Retina (tissue), 1 donor: ENCODE data around the gene FRY.

Experiments
- DNase-seq: peaks from one replicate; pipeline ENCODE4 v3.0.0-alpha.2; 2016

The FRY gene

GRCh38 chr13:32136716-32137115 is 105.1 kb downstream of the FRY start:
- no peak for DNase-seq

- no peak for DNase-seq
These were observed 107.7 kb downstream of the FRY start for GRCh38 chr13:32139251-32139650.

DNA sequence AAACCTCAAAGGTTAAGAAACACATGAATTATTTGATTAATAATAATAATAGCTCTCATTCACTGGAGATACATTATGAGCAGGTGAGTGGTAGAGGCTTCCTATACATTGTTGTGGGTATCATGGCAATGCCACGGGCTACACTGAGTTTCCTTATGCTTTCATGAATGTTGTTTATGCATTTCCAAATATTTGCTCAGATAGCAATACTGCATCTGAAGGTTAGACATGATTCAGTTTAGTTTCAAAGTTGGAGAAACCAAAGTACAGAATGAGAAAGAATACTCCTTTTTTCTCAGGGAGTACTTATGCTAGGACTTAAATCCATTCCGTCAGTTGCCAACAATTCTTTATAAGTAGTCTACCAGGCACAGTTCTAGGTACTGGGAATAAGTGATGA is 108.5 kb downstream of the FRY start:
- no peak for DNase-seq

DNA sequence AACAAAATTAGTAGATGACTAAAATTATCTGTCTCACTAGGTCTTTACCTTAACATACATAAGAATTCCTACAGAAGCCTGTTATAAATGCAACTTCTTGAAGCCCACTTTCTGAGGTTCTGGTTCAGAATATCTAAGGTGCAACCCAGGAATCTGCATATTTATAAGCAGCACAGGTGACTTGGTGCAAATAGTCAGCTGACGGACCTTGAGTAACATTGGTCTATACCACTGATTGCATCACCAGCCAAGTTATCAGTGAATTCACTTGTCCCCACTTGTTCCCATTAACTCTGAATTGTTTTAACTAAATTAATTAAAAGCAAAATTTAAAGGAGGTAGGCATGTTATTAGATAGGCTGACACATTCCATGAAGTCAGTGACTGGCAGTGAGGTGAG is 109.9 kb downstream of the FRY start:
- DNase-seq = no peak

DNA sequence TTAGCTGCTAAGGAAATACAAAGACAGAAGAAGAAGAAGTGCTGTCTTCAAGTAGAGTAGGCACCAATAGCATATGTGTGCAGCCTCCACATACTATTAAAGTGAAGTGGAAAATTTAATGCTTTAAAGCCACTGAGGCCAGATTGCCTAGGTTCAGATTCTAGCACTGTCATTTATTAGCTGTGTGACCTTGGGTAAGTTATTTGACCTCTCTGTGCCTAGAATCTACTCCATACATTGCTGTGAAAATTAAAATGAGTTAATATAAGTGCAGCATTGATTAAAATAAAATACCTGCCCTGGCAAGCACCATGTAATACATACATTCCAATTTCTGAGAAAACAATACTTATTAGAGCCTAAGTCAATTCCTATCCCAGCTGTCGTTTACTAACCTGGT is 110.5 kb downstream of the FRY start:
- DNase-seq = no peak

GRCh38 chr13:32142956-32143375 is 111.4 kb downstream of the FRY start:
- DNase-seq = no peak

DNA sequence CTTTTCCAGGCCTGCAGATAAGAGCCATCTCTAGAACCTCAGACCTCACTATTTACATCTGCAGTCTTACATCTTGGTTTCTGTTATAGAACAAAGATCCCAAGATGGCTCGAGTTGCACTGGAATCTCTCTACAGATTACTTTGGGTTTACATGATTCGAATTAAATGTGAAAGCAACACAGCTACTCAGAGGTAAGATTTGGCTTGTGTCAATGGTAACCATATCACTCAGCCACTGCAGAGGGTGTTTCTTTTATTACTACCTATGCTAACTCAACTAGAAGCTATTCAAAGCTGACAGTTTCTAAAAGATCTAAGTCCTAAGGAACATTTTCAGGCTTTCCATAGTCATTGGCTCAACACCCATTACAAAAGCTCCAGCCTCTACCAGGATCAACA is 115.6 kb downstream of the FRY start:
- DNase-seq = no peak

- DNase-seq = no peak
These were observed 116.4 kb downstream of the FRY start for GRCh38 chr13:32147976-32148375.

DNA sequence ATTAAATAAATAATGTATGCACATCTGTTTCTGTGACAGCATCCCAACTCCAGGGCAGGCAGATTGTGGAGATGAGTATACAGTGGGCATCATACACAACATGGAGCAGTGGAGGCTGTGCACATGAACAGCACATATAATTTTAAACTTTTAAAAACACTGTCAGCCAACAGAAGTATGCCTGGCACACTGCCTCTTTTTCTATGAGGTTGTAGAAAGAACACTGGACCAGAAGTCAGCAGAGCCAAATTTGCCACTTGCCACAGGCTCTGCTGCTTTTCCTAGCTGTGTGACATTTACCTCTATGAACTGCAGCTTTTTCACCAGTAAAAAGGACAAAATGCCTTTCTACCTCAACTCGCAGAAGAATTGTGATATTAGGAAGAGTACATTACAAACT is 118.7 kb downstream of the FRY start:
- no peak for DNase-seq

- no peak for DNase-seq
These were observed 119.2 kb downstream of the FRY start for GRCh38 chr13:32150794-32151193.

DNA sequence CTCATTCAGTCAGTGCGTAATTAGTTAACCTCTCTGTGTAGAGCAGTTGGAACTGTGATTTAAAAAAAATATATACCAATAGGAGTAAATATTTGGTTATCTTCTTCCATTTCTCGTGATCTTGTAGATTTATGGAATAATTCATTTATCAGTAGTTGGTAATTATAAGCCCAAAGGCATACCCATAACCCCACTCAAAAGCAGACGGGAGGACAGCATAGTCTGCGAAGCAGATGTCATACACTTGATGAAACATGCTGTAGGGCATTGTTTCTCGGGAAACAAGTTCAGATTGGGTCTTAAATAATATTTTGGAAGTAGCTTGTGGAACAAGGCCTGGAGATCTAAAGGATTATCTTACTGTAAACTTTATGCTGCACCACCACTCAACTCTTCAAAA is 119.7 kb downstream of the FRY start:
- DNase-seq = no peak

DNA sequence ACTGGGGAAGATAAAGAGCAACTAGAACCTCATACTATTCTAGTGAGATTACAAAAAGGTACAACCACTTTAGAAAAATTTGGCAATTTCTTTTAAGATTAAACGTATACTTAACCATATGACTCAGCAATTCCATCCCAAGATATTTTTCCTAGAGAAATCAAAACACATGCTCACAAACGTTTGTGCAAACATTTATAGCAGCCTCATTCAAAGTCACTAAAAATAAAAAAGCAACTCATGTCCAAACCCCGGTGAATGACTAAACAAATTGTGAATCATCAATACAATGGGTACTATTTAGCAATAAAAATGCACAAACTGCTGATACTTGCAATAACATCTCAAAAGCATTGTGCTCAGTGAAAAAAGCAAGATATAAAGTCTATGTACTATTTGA is 121.5 kb downstream of the FRY start:
- DNase-seq = no peak

DNA sequence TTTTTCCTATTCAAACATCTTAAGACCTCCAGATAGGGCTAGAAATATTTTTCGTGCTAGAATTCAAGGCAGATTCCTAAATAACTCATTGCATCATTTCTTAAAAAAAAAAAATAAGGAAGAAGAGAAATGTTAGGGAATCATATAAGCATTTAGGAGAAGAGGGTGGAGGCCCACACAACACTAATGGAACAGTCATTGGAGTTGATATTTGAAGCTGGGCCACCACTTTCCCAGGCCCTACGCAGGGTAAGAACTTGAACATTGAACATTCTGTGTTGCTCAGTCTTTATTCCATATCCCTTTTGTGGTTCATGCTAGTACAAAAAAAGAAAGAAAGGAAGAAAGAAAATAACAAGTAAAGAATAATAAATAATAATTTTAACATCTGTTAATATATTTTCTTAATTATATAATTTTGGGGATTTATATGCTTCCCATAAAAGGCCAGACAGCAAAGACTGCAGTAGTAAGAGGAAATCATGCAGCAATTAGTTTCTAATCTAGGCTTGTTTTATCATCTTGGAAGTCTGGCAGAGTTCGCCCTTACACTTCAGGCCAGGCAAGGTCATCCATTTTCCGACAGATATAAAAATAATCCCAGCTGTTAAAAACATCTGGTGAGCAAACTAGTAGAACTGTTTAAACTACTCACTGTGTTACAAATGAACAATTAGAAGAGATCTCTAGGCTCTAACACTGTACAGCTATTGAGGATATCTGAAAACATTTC is 127.7 kb downstream of the FRY start:
- DNase-seq = no peak

DNA sequence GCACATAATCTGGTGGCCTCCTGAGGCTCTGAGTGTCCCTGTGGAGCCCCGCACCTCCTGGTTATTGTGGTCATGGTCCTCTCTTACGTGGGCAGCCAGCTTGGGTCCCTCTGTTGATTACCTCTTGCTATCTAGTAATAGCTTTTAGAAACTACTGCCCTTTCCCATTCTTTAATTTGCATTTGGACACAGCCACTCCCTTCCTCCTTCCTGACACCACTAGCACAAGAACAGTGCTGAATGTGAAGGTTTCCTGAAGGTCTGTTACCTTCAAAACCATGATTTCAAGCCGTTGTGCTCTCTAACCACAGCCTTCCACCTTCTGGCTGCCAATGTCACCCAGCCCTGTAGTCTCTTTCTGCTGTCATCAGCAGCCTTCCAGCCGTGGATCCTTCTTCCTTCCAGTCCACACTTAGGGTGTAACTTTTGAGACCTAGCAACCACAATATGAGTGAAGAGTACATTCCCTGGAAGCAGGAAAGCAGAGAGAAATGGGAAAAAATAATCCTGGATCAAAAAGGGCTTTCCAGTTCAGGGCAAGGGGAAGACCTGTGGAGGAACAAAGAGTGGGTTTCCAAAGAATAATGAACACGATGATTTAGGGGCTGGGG is 130.9 kb downstream of the FRY start:
- no peak for DNase-seq

DNA sequence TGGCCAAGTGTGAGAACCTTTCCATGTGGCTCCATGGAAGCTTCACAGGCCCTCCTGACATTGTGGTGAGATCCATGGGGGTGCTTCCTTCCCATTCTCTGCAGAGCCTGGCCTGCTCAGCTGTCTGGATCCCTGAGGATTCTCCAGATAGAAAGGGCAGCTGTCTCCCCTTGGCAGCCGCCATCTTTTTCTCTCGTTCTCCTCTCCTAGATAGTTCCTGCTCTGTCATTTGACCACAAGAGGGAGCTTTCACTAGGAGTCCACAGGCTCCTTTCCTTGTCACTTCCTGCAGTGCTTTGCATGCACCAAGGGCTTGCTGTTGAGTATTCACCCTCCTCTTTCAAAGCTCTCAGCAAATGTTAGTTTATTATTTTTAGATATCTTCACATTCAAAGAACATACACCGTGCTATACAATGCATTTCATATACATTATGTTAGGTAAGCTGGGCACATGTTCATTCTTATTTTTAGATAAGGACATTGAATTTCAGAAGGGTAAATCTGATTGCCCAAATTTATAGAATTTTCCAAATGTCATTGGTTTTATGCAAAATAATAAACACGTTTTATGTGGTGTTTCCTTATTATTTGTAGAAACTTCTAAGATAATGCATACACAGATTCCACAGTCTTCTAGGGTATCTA is 133.2 kb downstream of the FRY start:
- DNase-seq = peak; percentile 31

GRCh38 chr13:32165796-32166195 is 134.2 kb downstream of the FRY start:
- no peak for DNase-seq

DNA sequence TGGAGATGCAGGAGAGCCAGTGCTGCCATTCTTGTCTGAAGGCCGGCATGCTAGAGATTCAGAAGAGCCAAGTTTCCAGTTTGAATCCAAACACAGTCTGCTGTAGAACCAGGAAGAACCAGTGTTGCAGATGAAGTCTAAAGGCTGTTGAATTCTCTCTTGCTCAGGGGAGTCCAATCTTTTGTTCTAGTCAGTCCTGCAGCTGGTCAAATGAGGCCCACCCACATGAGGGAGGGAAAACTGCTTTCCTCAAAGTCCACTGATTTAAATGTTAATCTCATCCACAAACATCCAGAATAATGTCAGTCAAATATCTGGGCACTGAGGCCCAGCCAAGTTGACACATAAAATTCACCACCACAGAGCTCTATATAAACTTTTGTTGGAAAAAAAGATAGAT is 136.6 kb downstream of the FRY start:
- no peak for DNase-seq

DNA sequence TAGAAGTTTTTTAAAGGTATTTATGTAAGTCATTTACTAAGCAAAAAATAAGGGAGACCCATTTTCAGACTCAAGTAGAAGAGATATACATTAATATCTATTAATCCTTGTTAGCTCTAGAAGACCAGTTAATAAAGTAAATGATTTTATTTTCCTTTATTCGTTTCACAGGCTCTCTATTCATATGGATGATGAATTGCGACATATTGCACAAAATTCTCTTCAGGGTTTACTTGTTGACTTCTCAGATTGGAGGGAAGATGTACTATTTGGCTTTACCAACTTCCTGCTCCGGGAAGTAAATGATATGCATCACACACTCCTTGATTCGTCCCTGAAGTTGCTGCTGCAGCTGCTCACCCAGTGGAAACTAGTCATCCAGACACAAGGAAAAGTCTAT is 139.3 kb downstream of the FRY start:
- no peak for DNase-seq

DNA sequence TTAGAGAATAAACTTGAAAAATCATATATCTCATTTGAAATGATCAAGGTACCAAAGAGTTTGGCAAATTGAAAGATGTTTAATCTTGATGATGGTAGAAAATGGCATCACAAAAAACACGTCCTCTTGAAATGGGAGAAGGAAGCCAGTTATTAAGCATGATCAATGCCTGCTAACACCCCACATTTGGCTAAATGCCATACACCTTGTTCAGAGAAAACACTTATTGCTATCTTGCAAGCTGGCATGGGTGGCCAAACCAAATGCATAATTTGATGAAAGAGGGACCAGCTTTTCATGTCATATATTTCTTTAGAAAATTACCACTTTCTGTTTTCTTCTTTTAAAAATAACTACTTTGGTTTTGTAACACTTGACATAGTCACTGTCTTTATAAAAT is 142.3 kb downstream of the FRY start:
- no peak for DNase-seq

- no peak for DNase-seq
These were observed 142.8 kb downstream of the FRY start for GRCh38 chr13:32174366-32174765.

DNA sequence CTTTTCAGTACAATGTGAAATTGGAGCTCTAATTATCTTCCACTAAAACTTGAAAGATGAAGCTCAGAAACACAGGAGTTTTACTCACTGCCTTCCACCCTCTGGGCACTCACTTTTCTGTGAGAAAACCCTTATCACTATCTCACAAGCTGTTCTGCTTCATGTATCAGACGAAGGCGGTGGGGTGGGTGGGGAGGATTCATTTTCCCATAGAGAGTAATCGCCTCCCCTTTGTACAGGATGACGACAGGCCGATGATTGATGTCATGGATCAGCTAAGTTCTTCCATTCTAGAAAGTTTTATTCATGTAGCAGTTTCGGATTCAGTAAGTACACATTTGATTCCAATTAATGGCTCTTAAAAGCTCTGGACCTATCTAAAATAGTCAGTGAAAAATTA is 143.7 kb downstream of the FRY start:
- DNase-seq = no peak

GRCh38 chr13:32175943-32176342 is 144.4 kb downstream of the FRY start:
- no peak for DNase-seq

- DNase-seq = no peak
These were observed 145.1 kb downstream of the FRY start for GRCh38 chr13:32176696-32177095.

GRCh38 chr13:32178763-32179162 is 147.2 kb downstream of the FRY start:
- no peak for DNase-seq

- no peak for DNase-seq
These were observed 148.1 kb downstream of the FRY start for GRCh38 chr13:32179708-32180107.
